ENCODE measurements around the gene STRN.
"Not testable (repeated sequence)": the region's sequence is repeated elsewhere in the genome, so short reads cannot be mapped to it uniquely, and the experiment has no call there.

The STRN gene

GRCh38 chr2:36926175-36927132 is 39.9 kb downstream of the STRN start:
- peak in 2 of 3 donors; percentile 17 to 22 for DNase-seq
- H3K9me3 ChIP-seq (ENCODE audit: control extremely low read depth in 1 of 5, control insufficient read depth in 4 of 5, insufficient read depth in 2 of 5, low read depth in 1 of 5, low read length in 4 of 5); POLR2A ChIA-PET; H3K36me3 ChIP-seq (ENCODE audit: control insufficient read depth in 4 of 4, insufficient read depth in 4 of 4, low read length in 3 of 4); H3K27me3 ChIP-seq (replicated peaks in 2 of 5; ENCODE audit: control insufficient read depth in 4 of 5, insufficient read depth in 5 of 5, low read length in 4 of 5): not testable (repeated sequence)
- Histone ChIP-seq H3K4me3 (ENCODE audit: control insufficient read depth in 1 of 7, extremely low read depth in 1 of 7, insufficient read depth in 4 of 7, low read depth in 2 of 7, low read length in 6 of 7) (peak overlapping the region in 1 of 7 experiments; percentile 11), H3K4me1 (ENCODE audit: control extremely low read depth in 1 of 4, control insufficient read depth in 4 of 4, insufficient read depth in 4 of 4, low read length in 3 of 4) (peaks cover 0 to 16% (median 5%) of the 10 kb centered on the region in 4 experiments), H3K27ac (ENCODE audit: insufficient read depth in 1 of 2, low read depth in 1 of 2, low read length in 2 of 2, poor library complexity in 1 of 2, severe bottlenecking in 2 of 2) (peak overlapping the region in 1 of 2 experiments; percentile 22)
- 0% methylated on average over 1 of the region's 5 CpGs for WGBS (ENCODE audit: insufficient coverage)
- CTCF ChIA-PET: interaction anchor here (1.1 kb wide), 1 partner anchor 11 kb away, joined by 3 read pairs; no protein-coding TSS in a partner anchor

GRCh38 chr2:36922629-36923028 is 43.7 kb downstream of the STRN start:
- H3K36me3 ChIP-seq (ENCODE audit: control insufficient read depth in 4 of 4, insufficient read depth in 4 of 4, low read length in 3 of 4); CTCF ChIA-PET; DNase-seq; H3K9me3 ChIP-seq (ENCODE audit: control extremely low read depth in 1 of 5, control insufficient read depth in 4 of 5, insufficient read depth in 2 of 5, low read depth in 1 of 5, low read length in 4 of 5); POLR2A ChIA-PET; H3K27ac ChIP-seq (ENCODE audit: insufficient read depth in 1 of 2, low read depth in 1 of 2, low read length in 2 of 2, poor library complexity in 1 of 2, severe bottlenecking in 2 of 2); H3K27me3 ChIP-seq (replicated peaks in 2 of 5; ENCODE audit: control insufficient read depth in 4 of 5, insufficient read depth in 5 of 5, low read length in 4 of 5); H3K4me3 ChIP-seq (ENCODE audit: control insufficient read depth in 1 of 7, extremely low read depth in 1 of 7, insufficient read depth in 4 of 7, low read depth in 2 of 7, low read length in 6 of 7): not testable (repeated sequence)
- WGBS (ENCODE audit: insufficient coverage): 92% methylated on average over 10 of the region's 10 CpGs
- H3K4me1 ChIP-seq (ENCODE audit: control extremely low read depth in 1 of 4, control insufficient read depth in 4 of 4, insufficient read depth in 4 of 4, low read length in 3 of 4): peaks cover 0 to 14% (median 3%) of the 10 kb centered on the region in 4 experiments

GRCh38 chr2:36921984-36922383 is 44.4 kb downstream of the STRN start:
- H3K4me3 ChIP-seq (ENCODE audit: control insufficient read depth in 1 of 7, extremely low read depth in 1 of 7, insufficient read depth in 4 of 7, low read depth in 2 of 7, low read length in 6 of 7): no peak overlapping the region
- ChIA-PET CTCF (no interaction called here), POLR2A (no interaction called here)
- H3K27me3 ChIP-seq (replicated peaks in 2 of 5; ENCODE audit: control insufficient read depth in 4 of 5, insufficient read depth in 5 of 5, low read length in 4 of 5): no peaks in the 10 kb centered on the region
- no peaks in the 10 kb centered on the region for H3K36me3 ChIP-seq (ENCODE audit: control insufficient read depth in 4 of 4, insufficient read depth in 4 of 4, low read length in 3 of 4)
- H3K4me1 ChIP-seq (ENCODE audit: control extremely low read depth in 1 of 4, control insufficient read depth in 4 of 4, insufficient read depth in 4 of 4, low read length in 3 of 4): peaks cover 0 to 12% (median 3%) of the 10 kb centered on the region in 4 experiments
- 100% methylated on average over 1 of the region's 3 CpGs for WGBS (ENCODE audit: insufficient coverage)
- DNase-seq: no peak
- no peak overlapping the region for H3K27ac ChIP-seq (ENCODE audit: insufficient read depth in 1 of 2, low read depth in 1 of 2, low read length in 2 of 2, poor library complexity in 1 of 2, severe bottlenecking in 2 of 2)
- no peaks in the 10 kb centered on the region for H3K9me3 ChIP-seq (ENCODE audit: control extremely low read depth in 1 of 5, control insufficient read depth in 4 of 5, insufficient read depth in 2 of 5, low read depth in 1 of 5, low read length in 4 of 5)

- POLR2A ChIA-PET: no interaction called here
- CTCF ChIA-PET: interaction anchor here (0.8 to 0.9 kb wide), 2 partner anchors 22 to 140 kb away, joined by 3 read pairs; no protein-coding TSS in a partner anchor
Measured at GRCh38 chr2:36919041-36919837, 47.1 kb downstream of the STRN start.

DNA sequence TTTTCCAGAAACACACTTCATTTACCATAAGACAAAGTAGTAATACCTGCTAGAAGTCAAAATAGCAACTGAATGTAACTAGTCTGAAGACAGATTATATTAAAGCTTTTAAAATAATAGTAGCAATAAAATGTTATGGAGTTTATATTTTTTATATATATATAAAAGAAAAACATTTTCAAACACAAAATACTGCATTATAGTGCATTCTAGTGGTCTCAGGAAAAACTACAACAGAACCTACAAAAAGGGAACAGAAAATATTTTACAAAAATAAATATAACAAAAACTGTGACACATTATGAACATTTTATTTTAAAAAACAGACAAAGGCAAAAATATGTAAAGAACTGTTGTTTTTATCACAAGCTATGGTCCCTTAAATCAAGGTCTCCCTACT is 48.0 kb downstream of the STRN start:
- peaks cover under 1 to 5% (median 2%) of the 10 kb centered on the region in 4 experiments for H3K36me3 ChIP-seq (ENCODE audit: control insufficient read depth in 4 of 4, insufficient read depth in 4 of 4, low read length in 3 of 4)
- ChIA-PET POLR2A (no interaction called here), CTCF (interaction anchor here (0.9 to 1.1 kb wide), 2 partner anchors 23 to 138 kb away, joined by 3 read pairs; no protein-coding TSS in a partner anchor)
- no peaks in the 10 kb centered on the region for H3K9me3 ChIP-seq (ENCODE audit: control extremely low read depth in 1 of 5, control insufficient read depth in 4 of 5, insufficient read depth in 2 of 5, low read depth in 1 of 5, low read length in 4 of 5)
- no peak overlapping the region for H3K27ac ChIP-seq (ENCODE audit: insufficient read depth in 1 of 2, low read depth in 1 of 2, low read length in 2 of 2, poor library complexity in 1 of 2, severe bottlenecking in 2 of 2)
- H3K4me1 ChIP-seq (ENCODE audit: control extremely low read depth in 1 of 4, control insufficient read depth in 4 of 4, insufficient read depth in 4 of 4, low read length in 3 of 4): peaks cover 3 to 13% (median 9%) of the 10 kb centered on the region in 4 experiments
- no peaks in the 10 kb centered on the region for H3K27me3 ChIP-seq (replicated peaks in 2 of 5; ENCODE audit: control insufficient read depth in 4 of 5, insufficient read depth in 5 of 5, low read length in 4 of 5)
- DNase-seq: peak in 2 of 3 donors; percentile 10 to 13
- no peak overlapping the region for H3K4me3 ChIP-seq (ENCODE audit: control insufficient read depth in 1 of 7, extremely low read depth in 1 of 7, insufficient read depth in 4 of 7, low read depth in 2 of 7, low read length in 6 of 7)

More at GRCh38 chr2:36919041-36919837, 47.1 kb downstream of the STRN start:
- no peak for DNase-seq
- no peak overlapping the region for H3K27ac ChIP-seq (ENCODE audit: insufficient read depth in 1 of 2, low read depth in 1 of 2, low read length in 2 of 2, poor library complexity in 1 of 2, severe bottlenecking in 2 of 2)
- no peaks in the 10 kb centered on the region for H3K27me3 ChIP-seq (replicated peaks in 2 of 5; ENCODE audit: control insufficient read depth in 4 of 5, insufficient read depth in 5 of 5, low read length in 4 of 5)
- peaks cover 3 to 13% (median 9%) of the 10 kb centered on the region in 4 experiments for H3K4me1 ChIP-seq (ENCODE audit: control extremely low read depth in 1 of 4, control insufficient read depth in 4 of 4, insufficient read depth in 4 of 4, low read length in 3 of 4)
- WGBS (ENCODE audit: insufficient coverage): 96% methylated on average over 6 of the region's 7 CpGs
- H3K9me3 ChIP-seq (ENCODE audit: control extremely low read depth in 1 of 5, control insufficient read depth in 4 of 5, insufficient read depth in 2 of 5, low read depth in 1 of 5, low read length in 4 of 5): no peaks in the 10 kb centered on the region
- no peak overlapping the region for H3K4me3 ChIP-seq (ENCODE audit: control insufficient read depth in 1 of 7, extremely low read depth in 1 of 7, insufficient read depth in 4 of 7, low read depth in 2 of 7, low read length in 6 of 7)
- no peaks in the 10 kb centered on the region for H3K36me3 ChIP-seq (ENCODE audit: control insufficient read depth in 4 of 4, insufficient read depth in 4 of 4, low read length in 3 of 4)

- H3K4me1 ChIP-seq (ENCODE audit: control extremely low read depth in 1 of 4, control insufficient read depth in 4 of 4, insufficient read depth in 4 of 4, low read length in 3 of 4): peaks cover 3 to 13% (median 9%) of the 10 kb centered on the region in 4 experiments
- H3K9me3 ChIP-seq (ENCODE audit: control extremely low read depth in 1 of 5, control insufficient read depth in 4 of 5, insufficient read depth in 2 of 5, low read depth in 1 of 5, low read length in 4 of 5): no peaks in the 10 kb centered on the region
- no peaks in the 10 kb centered on the region for H3K27me3 ChIP-seq (replicated peaks in 2 of 5; ENCODE audit: control insufficient read depth in 4 of 5, insufficient read depth in 5 of 5, low read length in 4 of 5)
- H3K36me3 ChIP-seq (ENCODE audit: control insufficient read depth in 4 of 4, insufficient read depth in 4 of 4, low read length in 3 of 4): peaks cover 4 to 13% (median 9%) of the 10 kb centered on the region in 4 experiments
- ChIA-PET CTCF (interaction anchor here (1.7 kb wide), 1 partner anchor 10 kb away, joined by 3 read pairs; no protein-coding TSS in a partner anchor), POLR2A (no interaction called here)
- H3K4me3 ChIP-seq (ENCODE audit: control insufficient read depth in 1 of 7, extremely low read depth in 1 of 7, insufficient read depth in 4 of 7, low read depth in 2 of 7, low read length in 6 of 7): peak overlapping the region in 1 of 7 experiments; percentile 26
- peak overlapping the region in 1 of 2 experiments; percentile 43 for H3K27ac ChIP-seq (ENCODE audit: insufficient read depth in 1 of 2, low read depth in 1 of 2, low read length in 2 of 2, poor library complexity in 1 of 2, severe bottlenecking in 2 of 2)
- peak in 2 of 3 donors; percentile 19 to 24 for DNase-seq
- 100% methylated on average over 1 of the region's 1 CpG for WGBS (ENCODE audit: insufficient coverage)
Measured at GRCh38 chr2:36915627-36916026, 50.7 kb downstream of the STRN start.
